Spleen (tissue), 7 donors: ENCODE data around the gene CD164L2.
"Not testable (repeated sequence)": the region's sequence is repeated elsewhere in the genome, so short reads cannot be mapped to it uniquely, and the experiment has no call there.

ENCODE experiments used
- CTCF ChIP-seq, 11 experiments: fragments of 200-600 bp in 7 of 11; fragments of 450-650 bp in 4 of 11; sonication (generic) in 4 of 11; IDR thresholded peaks in 8 of 11; conservative IDR thresholded peaks in 3 of 11; 1 replicate in 7 of 11; 2 replicates in 4 of 11; pipeline versions ENCODE4 v1.4.0 to v1.8.0; 2016 to 2021; ENCODE audit warnings: antibody characterized with exemption in 11 of 11, inconsistent platforms in 4 of 11, mild to moderate bottlenecking in 1 of 11
- POLR2A ChIP-seq, 3 donors: fragments of 450-650 bp; IDR thresholded peaks; one replicate each; pipeline ENCODE4 v1.5.1; 2017; ENCODE audit warnings: antibody characterized with exemption in 3 of 3, mild to moderate bottlenecking in 1 of 3
- POLR2AphosphoS5 ChIP-seq, 3 donors: sonication (generic); formaldehyde crosslinking; IDR thresholded peaks; one replicate each; pipeline ENCODE4 v1.5.1; 2017; ENCODE audit warnings: antibody characterized with exemption in 3 of 3
- donor health status: DM: no; HTN: no; CAD: no; lungs with moderate emphysema.
- donor health status: DM: no; HTN: no; CAD: no.
- donor health status: DM: no; HTN: no; CAD: no.

GRCh38 chr1:27384797-27385196, 1.7 kb upstream of the CD164L2 start:
- TF ChIP-seq CTCF (IDR thresholded peaks at IDR 0.05 in 8 of 11, conservative IDR thresholded peaks at IDR 0.05 in 3 of 11); POLR2AphosphoS5 (IDR thresholded peaks at IDR 0.05); POLR2A (IDR thresholded peaks at IDR 0.05): not testable (repeated sequence)
